Left ventricle myocardium inferior (tissue), 1 donor: Measurements from ENCODE around the gene ATXN10. TPM values are rescaled to one million over a fixed set of nuclear protein-coding genes. Genes with fewer than 3 reads are reported as not detected.

Experiments used
- DNase-seq: peaks from one replicate; pipeline ENCODE4 v3.0.0-alpha.2; 2020
- H3K27ac ChIP-seq: fragments of 200-600 bp; replicated peaks from 2 replicates; pipeline ENCODE4 v1.8.0; 2021
- H3K27me3 ChIP-seq: fragments of 200-600 bp; 2 replicates; pipeline ENCODE4 v1.8.0; 2021; ENCODE audit warnings: low read depth
- H3K36me3 ChIP-seq: fragments of 200-600 bp; 2 replicates; pipeline ENCODE4 v1.8.0; 2021
- H3K4me1 ChIP-seq: fragments of 200-600 bp; 2 replicates; pipeline ENCODE4 v1.8.0; 2021
- H3K4me3 ChIP-seq: fragments of 200-600 bp; 2 replicates; pipeline ENCODE4 v1.8.0; 2021; ENCODE audit warnings: mild to moderate bottlenecking, moderate library complexity
- H3K9me3 ChIP-seq: fragments of 200-600 bp; replicated peaks from 2 replicates; pipeline ENCODE4 v1.8.0; 2021
- intact Hi-C: fragments of 100-400 bp; cut with micrococcal nuclease; formaldehyde crosslinking; loops from one replicate; pipeline ENCODE4 v1.11.0; 2022
- total RNA-seq: library from RNA; stranded (reverse); fragmentation: NEBNext Ultra II Directional; extraction: Animal tissue kit (Norgen Biotek cat#: 25700); gene quantifications from one replicate; pipeline ENCODE4 v1.2.1, GENCODE V29; 2021
- TF ChIP-seq, protein P1 (sequence below): fragments of 200-600 bp; IDR thresholded peaks from 2 replicates; pipeline ENCODE4 v1.8.0; 2021; ENCODE audit warnings: antibody characterized with exemption, mild to moderate bottlenecking, borderline replicate concordance
- donor health status: DM: no; HTN: yes; CAD: no; lungs with severe emphysema.

Gene ATXN10
- total RNA-seq, 1 donor from 2014 or later: 148 TPM

DNA sequence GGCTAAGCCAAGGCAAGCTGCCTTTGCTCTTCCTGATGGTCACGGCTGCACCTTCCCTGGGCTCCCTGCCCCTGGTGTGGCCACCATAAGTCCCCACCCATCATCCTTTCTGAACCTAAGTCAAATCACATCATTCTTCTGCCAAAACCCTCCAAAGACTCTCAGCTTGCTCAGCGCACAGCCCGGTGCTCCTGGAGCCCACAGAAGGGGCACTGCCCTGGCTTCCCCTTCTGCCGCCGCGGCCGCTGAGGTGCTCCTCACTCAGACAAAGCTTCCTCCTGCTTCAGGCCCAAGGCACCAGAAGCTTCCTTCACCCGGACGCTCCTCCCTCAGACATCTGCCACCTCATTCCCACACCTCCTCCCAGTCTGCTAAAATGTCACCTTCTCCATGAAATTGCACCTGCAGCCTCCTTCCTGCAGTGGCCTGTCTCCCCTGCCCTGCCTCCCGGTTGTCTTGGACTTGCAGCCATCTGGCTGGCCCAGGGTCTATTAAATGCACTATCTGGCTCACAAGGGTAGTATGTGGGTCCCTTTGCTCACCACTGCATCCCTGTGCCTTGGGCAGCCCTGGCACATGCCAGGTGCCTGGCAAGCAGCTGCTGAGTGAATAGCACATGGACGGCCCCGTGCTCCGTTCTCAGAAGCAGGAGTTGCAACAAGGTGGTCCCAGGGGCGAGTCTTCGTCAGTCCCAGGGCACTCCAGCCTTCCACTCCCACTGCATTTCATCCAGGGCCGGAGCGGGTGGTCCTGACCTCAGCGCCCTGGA, 197.1 kb downstream of the ATXN10 start:
- intact Hi-C loops: no loop called here

DNA sequence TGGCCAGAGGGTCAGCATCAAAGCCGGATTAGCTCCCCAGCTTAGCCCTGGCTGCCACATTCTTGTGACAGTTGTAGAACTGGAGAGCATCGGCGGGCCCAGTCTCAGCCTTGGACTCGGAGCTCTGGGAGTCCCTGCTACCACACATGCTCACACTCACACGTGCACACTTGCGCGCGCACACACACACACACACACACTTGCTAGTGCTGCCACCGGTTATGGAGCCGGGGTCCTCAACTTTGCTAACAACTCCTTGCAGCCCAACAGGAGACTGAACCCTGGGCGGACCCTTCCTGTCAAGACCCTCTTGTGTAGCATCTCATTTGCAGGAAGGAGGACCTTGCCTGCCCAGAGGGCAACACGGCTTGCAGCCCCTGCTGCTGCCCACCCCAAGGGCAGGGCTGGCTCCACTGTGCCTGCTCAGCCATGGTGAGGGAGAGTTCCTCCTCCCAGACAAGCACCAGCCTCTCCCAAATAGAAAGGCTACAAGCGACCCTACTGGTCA, 197.8 kb downstream of the ATXN10 start:
- no peak overlapping the region for H3K27ac ChIP-seq
- TF ChIP-seq, protein P1, sequence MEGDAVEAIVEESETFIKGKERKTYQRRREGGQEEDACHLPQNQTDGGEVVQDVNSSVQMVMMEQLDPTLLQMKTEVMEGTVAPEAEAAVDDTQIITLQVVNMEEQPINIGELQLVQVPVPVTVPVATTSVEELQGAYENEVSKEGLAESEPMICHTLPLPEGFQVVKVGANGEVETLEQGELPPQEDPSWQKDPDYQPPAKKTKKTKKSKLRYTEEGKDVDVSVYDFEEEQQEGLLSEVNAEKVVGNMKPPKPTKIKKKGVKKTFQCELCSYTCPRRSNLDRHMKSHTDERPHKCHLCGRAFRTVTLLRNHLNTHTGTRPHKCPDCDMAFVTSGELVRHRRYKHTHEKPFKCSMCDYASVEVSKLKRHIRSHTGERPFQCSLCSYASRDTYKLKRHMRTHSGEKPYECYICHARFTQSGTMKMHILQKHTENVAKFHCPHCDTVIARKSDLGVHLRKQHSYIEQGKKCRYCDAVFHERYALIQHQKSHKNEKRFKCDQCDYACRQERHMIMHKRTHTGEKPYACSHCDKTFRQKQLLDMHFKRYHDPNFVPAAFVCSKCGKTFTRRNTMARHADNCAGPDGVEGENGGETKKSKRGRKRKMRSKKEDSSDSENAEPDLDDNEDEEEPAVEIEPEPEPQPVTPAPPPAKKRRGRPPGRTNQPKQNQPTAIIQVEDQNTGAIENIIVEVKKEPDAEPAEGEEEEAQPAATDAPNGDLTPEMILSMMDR: no peak
- no peaks in the 10 kb centered on the region for H3K36me3 ChIP-seq
- peaks cover 42% of the 10 kb centered on the region for H3K27me3 ChIP-seq
- peaks cover 12% of the 10 kb centered on the region for H3K9me3 ChIP-seq
- intact Hi-C loops: no loop called here
- no peak overlapping the region for H3K4me3 ChIP-seq
- DNase-seq: no peak
- peaks cover 19% of the 10 kb centered on the region for H3K4me1 ChIP-seq

More for the DNA sequence above, 197.1 kb downstream of the ATXN10 start:
- H3K27me3 ChIP-seq: peaks cover 44% of the 10 kb centered on the region
- no peaks in the 10 kb centered on the region for H3K36me3 ChIP-seq
- H3K4me3 ChIP-seq: no peak overlapping the region
- peaks cover 24% of the 10 kb centered on the region for H3K4me1 ChIP-seq
- H3K27ac ChIP-seq: no peak overlapping the region
- TF ChIP-seq, protein P1: no peak
- DNase-seq: no peak
- H3K9me3 ChIP-seq: peaks cover 12% of the 10 kb centered on the region

DNA sequence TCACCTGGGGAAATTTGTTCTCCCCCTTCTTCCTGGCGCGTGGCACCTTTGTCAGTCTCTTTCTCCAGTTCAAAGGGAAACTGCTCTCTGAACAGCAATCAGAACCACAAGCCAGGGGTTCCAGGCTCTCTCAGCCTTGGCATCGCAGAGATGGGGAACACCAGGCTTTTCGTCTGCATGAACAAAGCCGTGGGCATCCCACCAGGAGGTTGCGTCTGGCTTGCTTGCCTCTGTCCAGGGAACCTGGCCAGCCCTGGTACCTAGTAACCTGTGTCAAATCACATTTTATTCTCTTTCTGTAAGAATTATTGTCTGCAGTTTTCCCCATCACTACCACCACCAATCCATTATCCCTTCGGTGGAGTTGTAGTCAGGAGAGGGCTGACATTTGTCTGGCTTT, 198.4 kb downstream of the ATXN10 start:
- Histone ChIP-seq H3K27ac (no peak overlapping the region), H3K4me3 (no peak overlapping the region), H3K27me3 (peaks cover 40% of the 10 kb centered on the region), H3K4me1 (peaks cover 18% of the 10 kb centered on the region), H3K9me3 (peaks cover 12% of the 10 kb centered on the region), H3K36me3 (no peaks in the 10 kb centered on the region)
- TF ChIP-seq, protein P1: no peak
- no peak for DNase-seq
- intact Hi-C loops: no loop called here

DNA sequence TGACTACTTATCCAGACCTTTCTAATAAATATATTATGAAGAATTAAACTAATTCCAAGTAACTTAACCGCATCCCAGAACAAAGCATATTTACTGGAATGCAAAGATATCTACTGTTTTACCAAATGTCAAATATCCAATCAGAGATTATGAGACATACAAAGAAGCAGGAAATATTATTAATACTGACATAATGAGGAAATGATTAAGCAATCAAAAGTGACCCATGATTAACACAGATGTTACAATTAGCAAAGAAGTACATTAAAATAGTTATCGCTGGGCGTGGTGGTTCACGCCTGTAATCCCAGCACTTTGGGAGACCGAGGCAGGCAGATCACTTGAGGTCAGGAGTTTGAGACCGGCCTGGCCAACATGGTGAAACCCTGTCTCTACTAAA, 200.1 kb downstream of the ATXN10 start:
- Histone ChIP-seq H3K4me3 (no peak overlapping the region), H3K4me1 (peaks cover 11% of the 10 kb centered on the region), H3K36me3 (no peaks in the 10 kb centered on the region), H3K27ac (no peak overlapping the region), H3K9me3 (peaks cover 12% of the 10 kb centered on the region), H3K27me3 (peaks cover 34% of the 10 kb centered on the region)
- DNase-seq: no peak
- TF ChIP-seq, protein P1: no peak
- intact Hi-C loops: no loop called here

DNA sequence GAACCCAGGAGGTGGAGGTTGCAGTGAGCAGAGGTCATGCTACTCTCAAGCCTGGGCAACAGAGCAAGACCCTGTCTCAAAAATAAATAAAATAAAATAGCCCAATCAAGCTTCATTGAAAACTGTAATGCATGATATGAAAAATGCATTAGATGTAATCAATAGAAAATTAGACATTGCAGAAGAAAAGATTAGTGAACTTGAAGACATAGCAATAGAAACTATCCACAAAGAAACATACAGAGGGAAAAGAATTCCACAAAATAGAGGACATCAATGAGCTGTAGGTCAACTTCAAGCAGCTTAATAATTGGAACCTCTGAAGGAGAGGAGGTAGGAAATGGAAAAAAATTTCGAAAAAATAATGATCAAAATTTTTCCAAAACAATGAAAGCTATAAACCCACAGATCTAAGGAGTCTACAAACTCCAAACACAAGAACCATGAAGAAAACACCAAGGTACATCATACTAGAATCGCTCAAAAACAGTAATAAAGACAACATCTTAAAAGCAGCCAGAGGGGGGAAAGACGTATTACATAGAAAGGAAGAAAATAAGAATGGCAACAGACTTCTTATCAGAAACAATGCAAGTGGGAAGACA, 201.1 kb downstream of the ATXN10 start:
- Histone ChIP-seq H3K36me3 (no peaks in the 10 kb centered on the region), H3K4me3 (no peak overlapping the region), H3K27ac (no peak overlapping the region), H3K9me3 (peaks cover 12% of the 10 kb centered on the region), H3K27me3 (peaks cover 31% of the 10 kb centered on the region), H3K4me1 (peaks cover 6% of the 10 kb centered on the region)
- TF ChIP-seq, protein P1: no peak
- DNase-seq: no peak
- intact Hi-C loops: no loop called here
